K562 (cell line): Measurements from ENCODE around the gene IQUB. TPM values are rescaled to one million over a fixed set of nuclear protein-coding genes. Genes with fewer than 3 reads are reported as not detected.

Source experiments
- BCOR ChIP-seq: fragments of 450-650 bp; IDR thresholded peaks from 2 replicates; pipeline ENCODE4 v1.6.1; 2016
- DACH1 ChIP-seq: fragments of 450-650 bp; IDR thresholded peaks from 2 replicates; pipeline ENCODE4 v1.6.1; 2018; ENCODE audit not compliant: partially characterized antibody
- DMBX1 ChIP-seq: fragments of 250-450 bp; sonication (Bioruptor Pico); IDR thresholded peaks from 2 replicates; pipeline ENCODE4 v1.8.0; 2022; ENCODE audit warnings: inconsistent platforms, mild to moderate bottlenecking, moderate library complexity, borderline replicate concordance
- DPF2 ChIP-seq: fragments of 450-650 bp; IDR thresholded peaks from 2 replicates; pipeline ENCODE4 v1.6.1; 2016
- EWSR1 ChIP-seq: fragments of 450-650 bp; IDR thresholded peaks from 2 replicates; pipeline ENCODE4 v1.6.1; 2018; ENCODE audit warnings: borderline replicate concordance, mild to moderate bottlenecking, low read depth, moderate library complexity; ENCODE audit not compliant: partially characterized antibody
- FOXA1 ChIP-seq: fragments of 450-650 bp; IDR thresholded peaks from 2 replicates; pipeline ENCODE4 v1.6.1; 2016; ENCODE audit warnings: mild to moderate bottlenecking, borderline replicate concordance
- HDAC6 ChIP-seq: IDR thresholded peaks from 2 replicates; pipeline ENCODE4 v1.6.1; 2012; ENCODE audit warnings: low read depth, mild to moderate bottlenecking, control low read depth, inconsistent platforms, low read length, moderate library complexity
- POLR2A ChIP-seq: fragments of 450-650 bp; conservative IDR thresholded peaks from 2 replicates; pipeline ENCODE4 v1.6.1; 2016
- POLR2AphosphoS5 ChIP-seq: IDR thresholded peaks from 2 replicates; pipeline ENCODE4 v1.6.1; 2011; ENCODE audit warnings: mild to moderate bottlenecking, low read depth, low read length, moderate library complexity; ENCODE audit not compliant: control insufficient read depth, insufficient read depth
- PPARD ChIP-seq: fragments of 250-450 bp; sonication (Bioruptor Pico); IDR thresholded peaks from 2 replicates; pipeline ENCODE4 v1.8.0; 2022; ENCODE audit warnings: inconsistent platforms, mild to moderate bottlenecking, moderate library complexity
- RBBP5 ChIP-seq: fragments of 200-600 bp; sonication (generic); IDR thresholded peaks from 2 replicates; pipeline ENCODE4 v1.6.1; 2012; ENCODE audit warnings: borderline replicate concordance, mild to moderate bottlenecking, low read length, control low read depth, inconsistent platforms; ENCODE audit not compliant: insufficient read depth, poor library complexity, severe bottlenecking
- RBM14 ChIP-seq: fragments of 200-400 bp; formaldehyde crosslinking; IDR thresholded peaks from 2 replicates; pipeline ENCODE4 v1.6.1; 2018; ENCODE audit warnings: low read depth, mild to moderate bottlenecking, low read length, moderate library complexity, borderline replicate concordance; ENCODE audit not compliant: insufficient read depth
- RBM17 ChIP-seq: fragments of 200-400 bp; formaldehyde crosslinking; IDR thresholded peaks from 2 replicates; pipeline ENCODE4 v1.6.1; 2017; ENCODE audit warnings: low read depth, mild to moderate bottlenecking, low read length, borderline replicate concordance
- SIN3A ChIP-seq, 2 experiments: fragments of 150-350 bp in 1 of 2; IDR thresholded peaks; 2 replicates each; pipeline ENCODE4 v1.6.1; 2011 to 2016; ENCODE audit warnings: borderline replicate concordance in 2 of 2, low read depth in 2 of 2, low read length in 2 of 2, mild to moderate bottlenecking in 2 of 2, moderate library complexity in 2 of 2; ENCODE audit not compliant: control insufficient read depth in 1 of 2
- SMAD2 ChIP-seq: fragments of 150-350 bp; IDR thresholded peaks from 2 replicates; pipeline ENCODE4 v1.6.1; 2014; ENCODE audit warnings: low read depth, mild to moderate bottlenecking, low read length
- SNIP1 ChIP-seq: fragments of 450-650 bp; IDR thresholded peaks from 2 replicates; pipeline ENCODE4 v1.7.1; 2017; ENCODE audit warnings: low read depth, mild to moderate bottlenecking
- SRF ChIP-seq, 2 experiments: fragments of 250-450, 450-650 bp in 1 of 2; sonication (Bioruptor Pico) in 1 of 2; sonication (generic) in 1 of 2; formaldehyde crosslinking; IDR thresholded peaks; 2 replicates each; pipeline versions ENCODE4 v1.5.0 to v1.5.1; 2020 to 2022; ENCODE audit warnings: mild to moderate bottlenecking in 1 of 2, missing genetic modification reagents in 1 of 2
- STAG1 ChIP-seq: sonication (generic); formaldehyde crosslinking; IDR thresholded peaks from 2 replicates; pipeline ENCODE4 v1.5.0; 2020; ENCODE audit warnings: missing genetic modification reagents, borderline replicate concordance
- TAF15 ChIP-seq: fragments of 200-400 bp; formaldehyde crosslinking; IDR thresholded peaks from 2 replicates; pipeline ENCODE4 v1.6.1; 2017; ENCODE audit warnings: mild to moderate bottlenecking, low read depth, low read length, moderate library complexity
- TEAD1 ChIP-seq, 2 experiments: fragments of 450-650 bp in 1 of 2; sonication (generic) in 1 of 2; formaldehyde crosslinking; IDR thresholded peaks; 2 replicates each; pipeline versions ENCODE4 v1.4.0 to v1.8.0; 2020 to 2022; ENCODE audit warnings: mild to moderate bottlenecking in 2 of 2, missing genetic modification reagents in 1 of 2
- ZNF324 ChIP-seq: fragments of 250-450 bp; sonication (Bioruptor Pico); IDR thresholded peaks from 2 replicates; pipeline ENCODE4 v1.4.0; 2020; ENCODE audit warnings: mild to moderate bottlenecking
- ZNF76 ChIP-seq: fragments of 250-450 bp; sonication (Bioruptor Pico); IDR thresholded peaks from 2 replicates; pipeline ENCODE4 v1.4.0; 2020; ENCODE audit warnings: mild to moderate bottlenecking, moderate library complexity, borderline replicate concordance
- polyA plus RNA-seq, 8 experiments: library from polyadenylated mRNA; depleted of rRNA in 4 of 8; stranded (reverse) in 5 of 8; unstranded in 3 of 8; fragments of >200 nt; fragmentation: Nextera tagmentation in 2 of 8; fragmentation: Illumina TruSeq in 1 of 8; extraction: Ambion mirVana in 2 of 8; extraction: Trizol in 1 of 8; gene quantifications; 2 replicates each; pipeline versions ENCODE4 v1.2.1 to v1.2.3, GENCODE V29; 2011 to 2014; ENCODE audit warnings: inconsistent platforms in 1 of 8, missing spikeins in 1 of 8
- total RNA-seq, 7 experiments: library from RNA; depleted of rRNA in 6 of 7; stranded (reverse); fragments of >200 nt in 6 of 7; fragmentation: Illumina TruSeq in 2 of 7; extraction: Trizol in 2 of 7; gene quantifications; 2 replicates each; pipeline versions ENCODE4 v1.2.1 to v1.2.3, GENCODE V29; 2011 to 2021; ENCODE audit warnings: low replicate concordance in 1 of 7
- TF ChIP-seq, protein P1 (sequence below): fragments of 250-450 bp; sonication (Bioruptor Pico); IDR thresholded peaks from 2 replicates; pipeline ENCODE4 v1.8.0; 2021; ENCODE audit warnings: borderline replicate concordance, mild to moderate bottlenecking, moderate library complexity; ENCODE audit not compliant: poor library complexity, severe bottlenecking
- TF ChIP-seq, protein P2 (sequence below): fragments of 450-650 bp; formaldehyde crosslinking; IDR thresholded peaks from 2 replicates; pipeline ENCODE4 v1.4.0; 2022; ENCODE audit warnings: missing genetic modification characterization
- TF ChIP-seq, protein P3 (sequence below): sonication (generic); formaldehyde crosslinking; IDR thresholded peaks from 2 replicates; pipeline ENCODE4 v1.8.0; 2022; ENCODE audit warnings: mild to moderate bottlenecking, missing genetic modification reagents
- TF ChIP-seq, protein P4 (sequence below): IDR thresholded peaks from 2 replicates; pipeline ENCODE4 v1.6.1; 2012; ENCODE audit warnings: low read depth, low read length, improper control_type of control experiment, borderline replicate concordance

The IQUB gene
- total and polyA plus RNA-seq, 9 of the 15 experiments (the other 6 are each of a cell fraction or from before 2014, with no cell fraction given), result 0.62 to 2.6 (median 1.4) TPM

DNA sequence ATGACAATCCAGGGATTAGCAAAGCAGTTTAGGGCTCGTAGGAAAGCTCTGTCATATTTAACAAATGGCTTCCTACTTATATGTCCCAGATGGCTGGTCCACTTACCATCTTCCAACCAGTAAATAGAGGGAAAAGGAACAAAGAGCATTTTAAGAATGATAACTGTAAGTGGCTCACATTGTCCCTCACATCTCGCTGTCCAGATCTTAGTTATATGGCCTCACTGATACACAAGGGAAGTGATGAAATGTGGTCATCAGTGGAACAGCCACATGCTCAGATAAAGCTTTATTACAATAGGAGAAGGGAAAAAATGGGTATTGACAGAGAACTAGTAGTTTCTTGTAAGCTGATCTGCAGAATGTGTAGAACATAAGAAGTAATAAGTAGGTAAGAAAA is 35.8 kb downstream of the IQUB start (continued):
- TF ChIP-seq PPARD (CRISPR knock-in tag) (no peak), POLR2AphosphoS5 (no peak), POLR2A (no peak), RBBP5 (no peak), ZNF76 (no peak), SIN3A (IDR thresholded peaks at IDR 0.05; ENCODE audit: borderline replicate concordance in 2 of 2, control insufficient read depth in 1 of 2, low read depth in 2 of 2, low read length in 2 of 2) (no peak), TEAD1 (CRISPR knock-in tag; IDR thresholded peaks at IDR 0.05) (no peak; a peak in 1 of 4 replicates), RBM17 (no peak), DPF2 (peak; percentile 83), DACH1 (no peak), FOXA1 (no peak), ZNF324 (no peak), STAG1 (CRISPR knock-in tag) (no peak), HDAC6 (no peak), TAF15 (no peak), EWSR1 (no peak), SMAD2 (no peak), SRF (CRISPR knock-in tag; IDR thresholded peaks at IDR 0.05) (no peak), BCOR (no peak), DMBX1 (CRISPR knock-in tag) (0 out of 2 replicates have a peak, but pooled peaks have one; percentile 12), SNIP1 (no peak), RBM14 (no peak)
- TF ChIP-seq, protein P1, sequence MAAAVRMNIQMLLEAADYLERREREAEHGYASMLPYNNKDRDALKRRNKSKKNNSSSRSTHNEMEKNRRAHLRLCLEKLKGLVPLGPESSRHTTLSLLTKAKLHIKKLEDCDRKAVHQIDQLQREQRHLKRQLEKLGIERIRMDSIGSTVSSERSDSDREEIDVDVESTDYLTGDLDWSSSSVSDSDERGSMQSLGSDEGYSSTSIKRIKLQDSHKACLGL (CRISPR knock-in tag), result no peak
- TF ChIP-seq, protein P2, sequence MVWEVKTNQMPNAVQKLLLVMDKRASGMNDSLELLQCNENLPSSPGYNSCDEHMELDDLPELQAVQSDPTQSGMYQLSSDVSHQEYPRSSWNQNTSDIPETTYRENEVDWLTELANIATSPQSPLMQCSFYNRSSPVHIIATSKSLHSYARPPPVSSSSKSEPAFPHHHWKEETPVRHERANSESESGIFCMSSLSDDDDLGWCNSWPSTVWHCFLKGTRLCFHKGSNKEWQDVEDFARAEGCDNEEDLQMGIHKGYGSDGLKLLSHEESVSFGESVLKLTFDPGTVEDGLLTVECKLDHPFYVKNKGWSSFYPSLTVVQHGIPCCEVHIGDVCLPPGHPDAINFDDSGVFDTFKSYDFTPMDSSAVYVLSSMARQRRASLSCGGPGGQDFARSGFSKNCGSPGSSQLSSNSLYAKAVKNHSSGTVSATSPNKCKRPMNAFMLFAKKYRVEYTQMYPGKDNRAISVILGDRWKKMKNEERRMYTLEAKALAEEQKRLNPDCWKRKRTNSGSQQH, result no peak
- TF ChIP-seq, protein P3, sequence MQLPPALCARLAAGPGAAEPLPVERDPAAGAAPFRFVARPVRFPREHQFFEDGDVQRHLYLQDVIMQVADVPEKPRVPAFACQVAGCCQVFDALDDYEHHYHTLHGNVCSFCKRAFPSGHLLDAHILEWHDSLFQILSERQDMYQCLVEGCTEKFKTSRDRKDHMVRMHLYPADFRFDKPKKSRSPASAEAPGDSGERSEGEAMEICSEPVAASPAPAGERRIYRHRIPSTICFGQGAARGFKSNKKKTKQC (CRISPR knock-in tag), result no peak
- TF ChIP-seq, protein P4, sequence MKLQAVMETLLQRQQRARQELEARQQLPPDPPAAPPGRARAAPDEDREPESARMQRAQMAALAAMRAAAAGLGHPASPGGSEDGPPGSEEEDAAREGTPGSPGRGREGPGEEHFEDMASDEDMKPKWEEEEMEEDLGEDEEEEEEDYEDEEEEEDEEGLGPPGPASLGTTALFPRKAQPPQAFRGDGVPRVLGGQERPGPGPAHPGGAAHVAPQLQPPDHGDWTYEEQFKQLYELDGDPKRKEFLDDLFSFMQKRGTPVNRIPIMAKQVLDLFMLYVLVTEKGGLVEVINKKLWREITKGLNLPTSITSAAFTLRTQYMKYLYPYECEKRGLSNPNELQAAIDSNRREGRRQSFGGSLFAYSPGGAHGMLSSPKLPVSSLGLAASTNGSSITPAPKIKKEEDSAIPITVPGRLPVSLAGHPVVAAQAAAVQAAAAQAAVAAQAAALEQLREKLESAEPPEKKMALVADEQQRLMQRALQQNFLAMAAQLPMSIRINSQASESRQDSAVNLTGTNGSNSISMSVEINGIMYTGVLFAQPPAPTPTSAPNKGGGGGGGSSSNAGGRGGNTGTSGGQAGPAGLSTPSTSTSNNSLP, result peak; percentile 72; the same call in 1 of the 2 replicates
